ENCODE measurements around the gene RPL13.

The RPL13 gene

DNA sequence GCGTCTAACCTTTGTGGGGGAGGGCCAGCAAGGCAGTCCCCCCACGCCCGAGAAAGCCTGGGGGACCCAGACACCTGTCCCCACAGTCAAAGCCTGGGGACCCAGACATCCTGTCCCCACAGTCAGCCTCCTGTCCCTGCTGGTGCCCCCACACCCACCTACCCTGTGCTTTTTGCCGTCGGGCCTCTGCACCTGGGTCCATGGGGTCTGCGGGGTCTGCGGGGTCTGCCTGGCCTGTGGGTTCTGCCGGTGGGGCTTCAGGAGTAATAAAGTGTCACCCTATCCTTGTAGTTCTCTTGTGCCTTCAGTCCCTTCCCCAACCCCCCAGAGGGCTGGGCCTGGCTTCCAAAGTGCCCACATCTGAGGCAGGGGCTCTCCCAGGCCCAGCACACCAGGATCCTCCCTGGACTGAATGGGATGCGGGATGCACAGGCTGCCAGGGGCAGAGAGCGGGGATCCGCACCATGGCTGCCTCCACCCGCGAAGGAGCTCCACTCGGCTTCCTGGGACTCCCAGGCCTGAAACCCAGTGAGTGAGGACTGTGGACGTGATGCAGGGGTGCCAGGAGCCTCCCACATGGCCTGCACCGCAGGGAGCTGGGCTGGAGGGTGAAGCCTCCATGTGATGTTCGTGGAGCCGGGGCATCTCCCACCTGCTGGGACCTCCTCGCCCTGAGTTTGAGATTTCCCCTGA lies 36.6 kb downstream of the RPL13 start:
- no peak for DNase-seq (ENCODE audit: low read depth in 2 of 2)

- DNase-seq (ENCODE audit: low read depth in 2 of 2), result no peak
Measured at GRCh38 chr16:89598199-89598598, 37.7 kb downstream of the RPL13 start.

DNA sequence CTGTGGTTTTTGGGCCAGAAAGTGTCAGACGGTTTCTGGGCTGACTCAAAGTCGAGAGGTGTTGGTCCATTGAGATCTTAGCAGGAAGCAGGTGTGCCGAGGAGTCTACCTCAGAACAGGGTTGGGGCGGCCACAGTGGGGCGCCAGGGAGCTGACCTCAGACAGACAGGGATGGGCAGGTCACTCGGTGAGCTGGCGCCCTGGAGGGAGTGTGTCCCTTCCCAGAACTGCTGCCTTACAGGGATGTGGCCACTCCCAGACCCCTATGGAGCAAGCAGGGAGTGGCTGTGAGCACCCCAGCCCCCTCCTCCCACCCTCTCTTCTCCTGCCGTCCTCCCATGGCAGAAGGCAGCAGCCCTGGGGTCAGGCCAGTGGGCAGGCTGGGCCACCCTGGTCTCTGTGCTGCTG lies 39.0 kb downstream of the RPL13 start:
- DNase-seq (ENCODE audit: low read depth in 2 of 2), result peak in 1 of 2 donors; percentile 23

DNA sequence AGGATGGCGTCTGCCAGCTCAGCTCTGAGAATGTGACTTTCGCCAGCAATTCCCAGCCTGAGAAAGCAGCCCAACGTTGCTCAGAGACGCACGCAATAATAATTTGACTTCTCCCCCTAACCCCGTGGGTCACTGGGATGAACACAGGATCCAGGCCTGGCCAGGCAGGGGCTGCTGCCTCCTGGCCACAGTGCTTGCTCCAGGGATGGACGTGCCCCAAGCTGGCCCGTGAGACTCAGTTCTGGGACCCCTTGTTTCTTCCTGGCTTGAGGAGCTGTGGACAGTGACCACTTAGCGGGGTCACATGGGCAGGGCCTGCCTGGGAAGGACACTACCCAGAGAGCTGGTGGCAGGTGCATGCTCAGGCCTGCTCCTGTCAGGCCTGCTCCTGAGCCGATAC lies 39.4 kb downstream of the RPL13 start:
- DNase-seq (ENCODE audit: low read depth in 2 of 2), result no peak

- no peak for DNase-seq (ENCODE audit: low read depth in 2 of 2)
Measured at GRCh38 chr16:89600427-89600826, 39.9 kb downstream of the RPL13 start.

- DNase-seq (ENCODE audit: low read depth in 2 of 2), result no peak
Measured at GRCh38 chr16:89600956-89601355, 40.5 kb downstream of the RPL13 start.

GRCh38 chr16:89601906-89602272 lies 41.4 kb downstream of the RPL13 start:
- no peak for DNase-seq (ENCODE audit: low read depth in 2 of 2)

DNA sequence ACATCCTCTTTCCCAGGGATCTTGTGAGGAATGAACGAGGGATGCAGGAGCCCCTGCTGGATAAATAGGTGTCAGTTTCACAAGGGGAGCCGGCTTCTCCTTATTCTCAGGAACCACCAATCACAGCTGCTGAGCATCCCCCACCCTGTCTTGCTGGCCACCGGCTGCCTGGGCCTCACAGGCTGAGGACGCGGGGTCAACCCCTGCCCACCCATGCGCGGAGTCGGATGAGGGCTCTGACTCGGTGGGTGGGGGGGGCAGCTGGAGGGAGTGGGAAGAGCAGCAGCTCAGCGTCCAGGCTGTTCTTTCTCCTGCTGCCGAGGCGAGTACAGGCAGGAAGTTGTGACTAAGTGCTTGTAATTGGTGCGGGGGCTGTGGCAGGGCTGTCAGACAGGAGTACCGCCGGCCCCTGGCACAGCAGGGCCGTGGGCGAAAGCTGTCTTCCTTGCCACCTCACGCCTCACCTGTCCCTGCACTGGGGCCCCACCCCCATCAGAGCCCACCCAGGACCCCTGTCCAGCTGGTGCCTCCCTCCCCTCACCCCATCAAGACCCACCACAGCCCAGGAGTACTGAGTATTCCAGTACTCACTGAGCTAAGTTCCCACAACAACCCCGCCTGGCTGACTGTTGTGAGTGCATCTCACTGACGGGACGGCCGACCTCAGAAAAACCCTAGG lies 41.9 kb downstream of the RPL13 start:
- DNase-seq (ENCODE audit: low read depth in 2 of 2), result peak; percentile 52 to 61

DNA sequence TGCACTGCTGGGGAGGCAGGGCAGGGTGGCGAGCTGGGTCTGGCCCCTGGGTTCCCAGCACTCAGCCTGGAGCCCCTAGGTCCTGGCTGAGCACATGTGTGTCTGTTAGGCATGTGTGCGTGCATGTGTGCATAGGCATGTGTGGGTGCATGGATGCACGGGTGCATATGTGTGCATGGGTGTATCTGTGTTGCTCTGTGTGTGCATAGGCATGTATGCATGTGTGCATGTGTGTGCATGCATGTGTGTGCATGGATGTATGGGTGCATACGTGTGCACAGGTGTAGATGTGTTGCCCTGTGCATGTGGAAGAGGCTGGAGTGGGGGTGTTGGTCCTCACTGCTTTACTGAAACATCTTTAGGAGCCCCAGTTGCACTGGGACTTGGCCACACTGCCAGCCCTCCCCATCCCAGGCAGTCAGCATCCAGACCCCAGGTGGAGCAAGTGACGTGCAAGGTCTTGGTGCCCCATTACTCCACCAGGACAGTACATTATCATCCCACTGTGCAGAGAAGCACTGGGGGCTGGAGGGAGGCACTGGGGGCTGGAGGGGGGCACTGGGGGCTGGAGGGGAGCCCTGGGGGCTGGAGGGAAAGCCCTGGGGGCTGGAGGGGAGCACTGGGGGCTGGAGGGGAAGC lies 42.6 kb downstream of the RPL13 start:
- DNase-seq (ENCODE audit: low read depth in 2 of 2), result no peak

DNA sequence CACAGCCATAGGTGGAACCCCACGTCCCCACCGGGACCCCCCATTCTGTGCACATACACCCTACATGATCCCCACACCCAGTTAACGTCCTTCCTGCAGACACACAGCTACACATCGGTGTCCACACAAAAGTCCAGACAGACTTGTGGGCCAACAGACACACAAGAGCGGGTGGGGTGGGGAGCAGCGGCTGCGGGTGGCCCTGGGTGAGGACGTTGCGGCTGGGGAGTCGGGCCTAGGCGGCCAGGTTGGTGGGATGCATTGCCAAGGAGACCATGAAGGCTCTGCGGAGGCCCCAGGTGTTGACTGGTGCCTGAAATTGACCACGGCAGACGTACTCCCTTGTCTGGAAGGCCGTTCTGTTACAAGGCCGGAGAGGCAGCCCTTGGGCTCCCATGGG lies 44.3 kb downstream of the RPL13 start:
- no peak for DNase-seq (ENCODE audit: low read depth in 2 of 2)

- no peak for DNase-seq (ENCODE audit: low read depth in 2 of 2)
Measured at GRCh38 chr16:89605186-89605970, 44.9 kb downstream of the RPL13 start.

- DNase-seq (ENCODE audit: low read depth in 2 of 2), result no peak
Measured at GRCh38 chr16:89606006-89606405, 45.5 kb downstream of the RPL13 start.

- DNase-seq (ENCODE audit: low read depth in 2 of 2), result no peak
Measured at GRCh38 chr16:89607453-89607852, 47.0 kb downstream of the RPL13 start.

GRCh38 chr16:89607937-89608740 lies 47.7 kb downstream of the RPL13 start:
- no peak for DNase-seq (ENCODE audit: low read depth in 2 of 2)

DNA sequence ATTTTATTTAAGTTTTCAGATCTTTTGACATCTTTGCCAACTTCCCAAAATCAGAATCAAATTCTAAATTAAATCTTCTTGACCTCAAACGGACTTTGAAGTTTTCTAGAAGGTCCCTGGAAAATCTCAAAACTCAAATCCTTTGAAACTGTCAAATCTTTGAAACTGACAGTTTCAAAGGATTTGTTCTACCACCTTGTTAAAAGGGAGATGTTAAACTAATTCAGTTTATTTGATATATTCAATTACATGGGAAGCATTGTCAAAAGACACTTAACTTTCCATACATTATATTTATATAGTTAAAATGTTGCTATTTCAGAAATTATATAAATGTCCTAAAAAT lies 49.6 kb downstream of the RPL13 start:
- no peak for DNase-seq (ENCODE audit: low read depth in 2 of 2)

DNA sequence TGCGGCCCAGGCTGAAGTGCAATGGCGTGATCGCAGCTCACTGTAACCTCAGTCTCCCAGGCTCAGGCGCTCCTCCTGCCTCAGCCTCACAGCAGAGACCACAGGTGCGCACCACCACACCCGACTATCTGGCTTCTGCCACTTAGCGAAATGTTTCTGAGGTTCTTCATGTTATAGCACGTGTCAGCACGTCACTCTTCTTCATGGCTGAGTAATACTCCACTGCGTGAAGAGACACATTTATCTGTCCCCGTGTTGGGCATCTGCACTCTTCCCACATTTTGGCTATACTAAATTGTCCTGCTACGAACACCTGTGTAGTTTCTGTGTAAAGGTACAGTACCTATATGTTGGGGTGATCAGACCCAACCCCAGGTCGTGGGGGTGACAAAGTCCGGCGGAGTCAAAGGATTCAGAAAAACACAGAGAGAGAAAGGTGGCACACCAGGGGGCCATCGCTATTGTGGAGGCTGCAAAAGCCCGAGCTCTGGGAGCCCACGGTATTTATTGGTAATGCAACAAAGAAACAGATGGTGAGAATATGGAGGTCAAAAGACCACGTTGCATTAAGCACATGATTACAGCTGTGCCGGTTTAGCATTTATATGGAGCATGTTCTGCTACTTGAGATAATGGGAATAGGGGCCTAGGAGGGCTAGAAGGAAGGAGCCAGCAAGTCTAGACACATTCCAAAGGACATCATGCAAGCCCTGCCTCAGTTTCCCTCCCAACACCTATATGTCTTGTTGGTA lies 52.1 kb downstream of the RPL13 start:
- DNase-seq (ENCODE audit: low read depth in 2 of 2), result no peak

DNA sequence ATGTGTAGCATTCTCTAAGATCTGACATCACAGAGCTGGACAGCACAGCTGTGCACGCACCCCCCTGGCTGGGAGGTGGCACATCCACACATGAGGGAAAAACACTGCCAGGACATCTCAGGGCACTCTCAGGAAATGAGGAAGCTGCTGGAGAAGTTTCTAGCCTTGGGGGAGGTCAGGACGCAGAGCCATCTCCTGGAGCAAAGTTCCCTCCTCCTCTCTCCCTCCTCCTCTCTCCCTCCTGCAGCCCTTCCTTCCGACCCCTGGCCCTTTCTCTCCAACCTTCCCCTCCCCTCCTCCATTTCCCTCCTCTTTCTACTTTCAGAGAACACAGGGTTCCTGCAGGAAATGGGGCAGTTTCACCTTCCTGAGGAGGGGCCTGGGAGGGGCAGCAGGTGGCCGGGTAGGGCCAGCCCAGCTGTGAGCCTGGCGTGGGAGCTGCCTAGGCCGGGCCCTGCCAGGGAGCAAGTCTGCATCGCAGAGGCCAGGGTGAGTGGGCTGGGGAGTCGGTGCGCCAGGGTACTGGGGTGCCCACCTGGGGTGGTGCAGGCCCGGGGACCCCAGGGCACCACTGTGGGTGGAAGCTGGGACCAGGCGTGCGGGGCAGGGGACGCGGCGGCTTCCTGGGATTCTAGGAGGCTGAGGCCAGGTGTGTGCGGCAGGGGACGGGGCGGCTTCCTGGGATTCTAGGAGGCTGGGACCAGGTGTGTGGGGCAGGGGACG lies 52.9 kb downstream of the RPL13 start, which contains the start of gene DPEP1:
Gene DPEP1 (plus strand): TSS at position 412 of the 723 bp plus-strand sequence. CDS start 16,769 bp downstream, outside the sequence.
- DNase-seq (ENCODE audit: low read depth in 2 of 2), result no peak

DNA sequence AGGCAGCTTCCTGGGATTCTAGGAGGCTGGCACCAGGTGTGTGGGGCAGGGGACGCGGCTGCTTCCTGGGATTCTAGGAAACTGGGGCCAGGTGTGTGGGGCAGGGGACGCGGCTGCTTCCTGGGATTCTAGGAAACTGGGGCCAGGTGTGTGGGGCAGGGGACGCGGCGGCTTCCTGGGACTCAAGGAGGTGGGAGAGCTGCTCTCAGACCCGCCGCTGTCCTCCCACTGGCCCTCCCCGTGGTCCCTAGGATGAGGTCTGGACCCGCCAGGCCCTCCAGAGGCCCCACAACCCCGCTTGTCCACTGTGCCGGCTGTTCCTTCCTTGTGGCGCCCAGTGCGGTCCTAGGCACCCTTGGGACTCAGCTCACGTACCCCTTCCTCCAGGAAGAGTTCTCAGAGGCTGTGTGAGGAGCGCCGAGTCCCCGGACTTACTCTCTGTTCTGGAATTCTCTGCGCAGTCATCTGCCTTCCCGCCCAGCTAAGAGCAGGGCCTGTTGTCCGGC lies 53.5 kb downstream of the RPL13 start:
- no peak for DNase-seq (ENCODE audit: low read depth in 2 of 2)

Data from stimulated activated CD8-positive, alpha-beta memory T cell treated with anti-CD3 and anti-CD28 coated beads, Interleukin-15, amount 100 ng/mL, for 48 hours (primary cell).